Measurements from ENCODE around the gene MAPRE2.

GRCh38 chr18:34999756-35000289 lies 41.4 kb upstream of the MAPRE2 start:
- TF ChIP-seq CTCF (IDR thresholded peaks at IDR 0.05) (no peak), POLR2AphosphoS5 (IDR thresholded peaks at IDR 0.05) (no peak)
